SKM-1 (cell line): ENCODE measurements around the gene KRTAP5-8.
"Not testable (repeated sequence)": the region's sequence is repeated elsewhere in the genome, so short reads cannot be mapped to it uniquely, and the experiment has no call there.

Experiments used
- DNase-seq: peaks from one replicate; lab custom pipeline; 2025; ENCODE audit not compliant: unreplicated experiment; lab: John Stamatoyannopoulos, UW

Gene KRTAP5-8

DNA sequence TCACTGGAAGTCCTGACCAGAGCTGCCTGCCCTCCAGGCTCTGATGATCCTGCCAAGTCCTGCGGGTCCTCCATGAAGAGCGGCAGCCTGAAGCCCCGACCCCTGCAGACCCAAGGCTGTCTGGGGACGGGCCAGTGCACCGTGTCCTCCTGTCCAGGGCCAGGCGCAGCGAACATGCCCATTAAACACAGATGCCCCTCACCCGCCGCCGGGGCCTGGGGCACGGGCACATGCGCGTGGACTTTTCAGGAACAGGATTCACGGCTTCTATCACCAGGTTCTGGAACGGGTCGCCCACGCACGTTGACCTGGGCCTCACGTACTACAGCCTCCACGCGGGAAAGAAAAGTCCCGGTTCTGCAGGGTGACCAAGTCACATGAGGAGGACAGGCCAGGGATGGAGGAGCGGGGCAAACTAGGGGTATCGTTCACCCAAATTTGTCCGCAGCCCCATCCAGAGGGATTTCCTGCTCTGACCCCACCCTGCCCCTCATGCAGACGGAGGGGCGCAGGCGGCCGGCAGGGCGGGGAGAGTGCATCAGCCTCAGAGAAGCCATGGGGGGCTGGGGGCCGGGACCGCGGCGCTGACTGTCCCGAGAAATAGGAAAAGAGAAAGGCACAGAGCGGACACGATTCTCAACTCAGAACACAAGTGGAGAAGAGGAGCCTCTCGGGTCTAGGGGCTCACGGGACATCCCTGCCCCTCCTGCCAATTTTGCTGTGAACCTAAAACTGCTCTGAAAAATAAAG lies 33.5 kb downstream of the KRTAP5-8 start:
- DNase-seq, result not testable (repeated sequence)

GRCh38 chr11:71572811-71573210 lies 35.0 kb downstream of the KRTAP5-8 start:
- no peak for DNase-seq

DNA sequence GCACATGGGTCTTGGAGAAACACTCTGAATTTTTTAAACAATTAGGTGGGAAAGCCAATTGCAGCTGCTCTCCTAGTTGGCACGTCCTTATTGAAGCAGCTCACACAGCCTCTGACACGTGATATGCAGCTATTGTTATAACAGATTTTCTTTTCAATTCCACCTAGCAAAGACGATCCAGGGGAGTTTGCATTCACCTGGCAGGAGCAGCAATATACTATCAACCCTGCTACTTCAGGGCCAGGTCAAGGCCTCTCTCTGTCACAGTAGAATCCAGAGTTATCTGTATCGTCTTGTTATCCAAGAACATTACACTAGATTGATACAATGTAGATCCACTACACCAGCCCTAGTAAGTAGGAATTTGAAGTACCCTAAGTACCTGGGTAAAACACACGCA lies 36.6 kb downstream of the KRTAP5-8 start:
- no peak for DNase-seq

DNA sequence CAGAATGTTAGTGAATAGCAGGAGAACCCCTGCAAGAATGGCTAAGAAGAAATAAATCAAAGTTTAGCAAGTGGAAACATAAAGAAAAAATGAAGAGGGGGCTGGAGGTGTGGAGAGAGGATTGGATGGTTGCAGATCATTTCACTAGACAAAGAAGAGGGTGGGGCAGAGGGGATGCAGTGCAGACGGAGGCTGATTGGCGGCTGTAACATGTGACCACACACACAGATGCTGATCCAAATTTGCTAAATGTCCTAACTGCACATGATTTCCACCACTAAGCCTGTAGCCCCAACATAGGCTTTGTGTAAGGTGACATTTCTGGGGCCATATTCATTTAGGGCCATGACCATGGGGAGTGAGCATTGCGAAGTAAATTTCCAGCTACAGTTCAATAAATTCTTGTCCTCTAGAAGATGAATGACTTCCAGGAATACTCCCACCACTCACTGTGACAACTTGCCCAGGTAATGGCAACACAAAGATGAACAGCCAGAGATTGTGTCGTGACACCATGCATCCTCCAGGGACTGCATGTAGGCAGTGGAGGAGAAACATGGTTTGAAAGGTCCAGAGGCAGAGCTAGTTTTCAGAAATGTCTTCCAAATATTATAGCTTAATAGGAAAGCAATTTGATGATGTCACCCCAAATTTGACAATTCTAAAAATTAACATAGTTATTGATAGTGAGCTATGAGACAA lies 38.0 kb downstream of the KRTAP5-8 start:
- DNase-seq, result no peak

DNA sequence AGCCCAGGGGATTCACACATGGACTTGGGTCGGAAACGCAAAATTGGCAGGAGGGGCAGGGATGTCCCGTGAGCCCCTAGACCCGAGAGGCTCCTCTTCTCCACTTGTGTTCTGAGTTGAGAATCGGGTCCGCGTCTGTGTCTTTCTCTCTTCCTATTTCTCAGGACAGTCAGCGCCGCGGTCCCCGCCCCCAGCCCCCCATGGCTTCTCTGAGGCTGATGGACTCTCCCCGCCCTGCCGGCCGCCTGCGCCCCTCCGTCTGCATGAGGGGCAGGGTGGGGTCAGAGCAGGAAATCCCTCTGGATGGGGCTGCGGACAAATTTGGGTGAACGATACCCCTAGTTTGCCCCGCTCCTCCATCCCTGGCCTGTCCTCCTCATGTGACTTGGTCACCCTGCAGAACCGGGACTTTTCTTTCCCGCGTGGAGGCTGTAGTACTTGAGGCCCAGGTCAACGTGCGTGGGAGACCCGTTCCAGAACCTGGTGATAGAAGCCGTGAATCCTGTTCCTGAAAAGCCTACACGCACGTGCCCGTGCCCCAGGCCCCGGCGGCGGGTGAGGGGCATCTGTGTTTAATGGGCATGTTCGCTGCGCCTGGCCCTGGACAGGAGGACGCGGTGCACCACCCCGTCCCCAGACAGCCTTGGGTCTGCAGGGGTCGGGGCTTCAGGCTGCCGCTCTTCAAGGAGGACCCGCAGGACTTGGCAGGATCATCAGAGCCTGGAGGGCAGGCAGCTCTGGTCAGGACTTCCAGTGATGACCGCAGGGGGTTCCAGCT lies 39.1 kb downstream of the KRTAP5-8 start:
- not testable (repeated sequence) for DNase-seq

DNA sequence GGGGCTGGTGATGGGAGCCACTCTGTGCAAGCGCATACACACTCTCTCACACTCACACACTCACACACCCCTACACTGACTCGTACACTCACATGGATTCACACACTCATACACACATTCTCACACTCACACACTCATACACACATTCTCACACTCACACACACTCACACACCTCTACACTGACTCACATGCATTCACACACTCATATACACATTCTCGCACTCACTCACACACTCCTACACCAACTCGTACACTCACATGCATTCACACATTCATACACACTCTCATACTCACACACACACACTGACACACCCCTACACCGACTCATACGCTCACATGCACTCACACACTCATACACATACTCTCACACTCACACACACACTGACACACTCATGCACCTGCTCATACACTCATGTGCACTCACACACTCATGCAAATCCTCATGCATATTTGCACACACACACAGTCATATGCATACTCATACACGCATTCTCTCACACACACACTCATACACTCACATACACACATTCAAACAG lies 39.7 kb downstream of the KRTAP5-8 start:
- DNase-seq, result no peak

- DNase-seq, result not testable (repeated sequence)
Observed at GRCh38 chr11:71579513-71579912, 41.7 kb downstream of the KRTAP5-8 start.

DNA sequence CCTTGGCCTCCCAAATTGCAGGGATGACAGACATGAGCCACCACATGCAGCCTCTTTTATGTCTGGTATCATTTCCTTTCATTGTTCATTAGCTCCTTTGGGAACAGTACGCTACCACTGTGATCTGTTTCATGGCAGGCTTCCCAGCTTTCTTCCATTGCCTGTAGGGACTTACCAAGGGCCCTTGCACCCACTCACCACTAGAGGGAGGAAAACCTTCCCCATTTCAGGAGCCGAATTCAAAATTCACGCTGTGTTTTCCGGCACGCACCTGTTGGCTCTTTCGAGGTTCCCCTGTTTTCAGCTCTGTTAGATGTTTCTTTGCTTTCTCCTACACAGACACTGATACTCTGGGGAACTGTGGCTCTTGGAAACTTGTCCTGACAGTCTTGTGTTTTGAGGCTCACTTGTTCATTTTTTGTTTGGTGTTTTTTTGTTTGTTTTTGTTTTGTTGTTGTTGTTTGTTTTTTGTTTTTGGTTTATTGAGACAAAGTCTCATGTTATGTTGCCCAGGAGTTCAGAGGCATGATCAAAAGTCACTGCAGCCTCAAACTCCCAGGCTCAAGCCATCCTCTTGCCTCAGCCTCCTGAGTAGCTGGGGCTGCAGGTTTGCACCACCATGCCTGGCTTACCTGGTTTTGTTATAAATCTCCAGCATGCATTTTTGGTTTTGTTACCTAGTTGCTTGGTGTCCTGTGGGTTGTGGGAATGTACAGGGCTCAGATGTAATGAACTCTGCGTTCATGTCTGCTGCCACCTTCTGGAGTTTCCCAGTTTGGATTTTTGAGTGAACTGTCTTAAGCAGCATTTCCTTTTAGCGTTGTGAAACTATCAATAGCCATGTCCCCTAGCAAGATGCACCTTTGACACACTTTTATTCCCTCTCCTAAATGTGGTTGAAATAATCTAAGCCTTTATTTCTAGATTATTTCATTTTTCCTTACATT lies 42.5 kb downstream of the KRTAP5-8 start:
- peak; percentile 7 for DNase-seq

DNA sequence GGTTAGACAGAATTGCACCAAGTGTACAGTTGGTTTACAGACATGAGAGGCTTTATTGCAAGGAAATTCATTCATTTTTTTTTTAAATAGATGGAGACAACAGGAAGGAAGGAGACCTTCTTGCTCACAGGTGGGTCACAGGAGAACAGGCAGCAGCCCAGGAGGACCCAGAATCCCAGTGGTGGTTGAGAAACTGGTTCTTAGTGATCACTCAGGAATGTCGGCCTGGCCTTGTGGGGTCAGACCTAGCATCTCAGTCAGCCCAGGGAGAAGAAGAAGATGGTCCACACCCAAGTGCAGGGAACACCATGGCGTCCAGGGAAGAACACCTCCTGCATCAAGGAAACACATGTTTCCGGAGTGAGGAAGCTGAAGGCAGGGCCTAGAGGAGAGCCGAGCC lies 44.0 kb downstream of the KRTAP5-8 start:
- DNase-seq, result no peak

DNA sequence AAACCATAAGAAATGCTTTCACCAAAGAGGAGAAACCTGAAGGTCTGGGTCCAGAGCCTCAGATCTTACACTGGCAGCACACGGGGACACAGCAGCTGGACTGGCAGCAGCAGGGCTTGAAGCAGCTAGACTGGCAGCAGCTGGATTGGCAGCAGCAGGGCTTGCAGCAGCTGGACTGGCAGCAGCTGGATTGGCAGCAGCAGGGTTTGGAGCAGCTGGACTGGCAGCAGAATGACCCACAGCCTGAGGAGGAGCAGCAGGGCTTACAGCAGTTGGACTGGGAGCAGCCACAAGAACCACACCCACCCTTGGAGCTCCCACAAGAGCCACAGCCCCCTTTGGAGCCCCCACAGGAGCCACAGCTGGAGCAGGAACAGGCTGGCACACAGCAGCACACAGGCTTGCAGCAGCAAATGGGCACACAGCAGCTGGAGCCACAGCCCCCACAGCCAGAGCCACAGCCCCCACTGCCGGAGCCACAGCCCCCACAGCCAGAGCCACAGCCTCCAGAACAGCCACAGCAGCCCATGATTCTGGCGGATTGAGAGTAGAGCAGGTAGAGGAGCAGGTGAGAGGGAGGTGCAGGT lies 44.6 kb downstream of the KRTAP5-8 start, which contains the start of gene KRTAP5-11:
TSS of gene KRTAP5-11 (minus strand) at position 567 of the 587 bp plus-strand sequence. CDS start at position 529, 38 bp downstream.
- no peak for DNase-seq

GRCh38 chr11:71582969-71583368 lies 45.1 kb downstream of the KRTAP5-8 start:
- not testable (repeated sequence) for DNase-seq

GRCh38 chr11:71585673-71586072 lies 47.8 kb downstream of the KRTAP5-8 start:
- DNase-seq, result not testable (repeated sequence)

- DNase-seq, result not testable (repeated sequence)
Observed at GRCh38 chr11:71588314-71588713, 50.5 kb downstream of the KRTAP5-8 start.
